HCT116 (cell line): ENCODE measurements around the gene INAFM1. TPM values are rescaled to one million over a fixed set of nuclear protein-coding genes. Genes with fewer than 3 reads are reported as not detected.

Experiments
- ATAC-seq: fragments of 200-7000 bp; cut with Tn5 transposase; 2 replicates; pipeline ENCODE4 v1.9.1; 2020; ENCODE audit warnings: mild to moderate bottlenecking, moderate library complexity
- BruUV-seq: library from RNA; stranded (reverse); fragments of 400-500 nt; replicated peaks from 2 replicates; lab custom pipeline; 2021; lab: Mats Ljungman, UMichigan
- CTCF ChIA-PET: fragments of 300-600 bp; sonication (Branson Sonifier 250); formaldehyde crosslinking; loops from one replicate; lab custom pipeline; 2021; ENCODE audit warnings: antibody characterized with exemption; lab: Charles Lee
- POLR2A ChIA-PET: fragments of 300-600, 350-600 bp; sonication (Branson Sonifier 250); formaldehyde crosslinking; loops from one replicate; lab custom pipeline; 2021; ENCODE audit warnings: antibody characterized with exemption; lab: Charles Lee
- RAD21 ChIA-PET, 2 experiments: fragments of 300-600 bp; sonication (Branson Sonifier 250); formaldehyde crosslinking; loops; one replicate each; lab custom pipeline; 2023; ENCODE audit warnings: low total read pairs in 2 of 2; ENCODE audit not compliant: uncharacterized antibody in 2 of 2, unreplicated experiment in 2 of 2, low non-redundant PET in 1 of 2; lab: Charles Lee
- DNase-seq: peaks from one replicate; pipeline ENCODE4 v3.0.0-alpha.2; 2010; ENCODE audit warnings: low read depth, low spot score
- H2AFZ ChIP-seq: fragments of 200-600 bp; shearing (Covaris generic), sonication (generic); 2 replicates; pipeline ENCODE4 v1.6.1; 2017; ENCODE audit warnings: low read depth, mixed run types, mixed read lengths, antibody characterized with exemption, low read length; ENCODE audit not compliant: poor library complexity, severe bottlenecking
- H3K27ac ChIP-seq: 2 replicates; pipeline ENCODE4 v1.5.1; 2012; ENCODE audit warnings: low read depth, low read length
- H3K27me3 ChIP-seq: fragments of 200-600 bp; sonication (generic); 2 replicates; pipeline ENCODE4 v1.6.1; 2016; ENCODE audit warnings: mixed run types, low read length, mixed read lengths; ENCODE audit not compliant: insufficient read depth
- H3K36me3 ChIP-seq, 2 experiments: fragments of 200-500 bp in 1 of 2; fragments of 200-600 bp in 1 of 2; sonication (Bioruptor generic) in 1 of 2; sonication (generic) in 1 of 2; 2 replicates each; pipeline versions ENCODE4 v1.5.1 to v1.6.1; 2014 to 2016; ENCODE audit warnings: low read length in 2 of 2, inconsistent platforms in 1 of 2, mixed read lengths in 1 of 2, mixed run types in 1 of 2; ENCODE audit not compliant: insufficient read depth in 2 of 2, control insufficient read depth in 1 of 2
- H3K4me1 ChIP-seq, 2 experiments: fragments of 200-600 bp in 1 of 2; sonication (generic) in 1 of 2; 2 replicates each; pipeline versions ENCODE4 v1.5.1 to v1.6.1; 2012 to 2017; ENCODE audit warnings: low read length in 2 of 2, inconsistent platforms in 1 of 2, mild to moderate bottlenecking in 1 of 2, mixed read lengths in 1 of 2, mixed run types in 1 of 2, moderate library complexity in 1 of 2; ENCODE audit not compliant: insufficient read depth in 2 of 2, control insufficient read depth in 1 of 2
- H3K4me2 ChIP-seq: fragments of 200-600 bp; sonication (generic); 2 replicates; pipeline ENCODE4 v1.6.1; 2017; ENCODE audit warnings: mixed run types, low read length, mixed read lengths
- H3K4me3 ChIP-seq, 2 experiments: fragments of 200-600 bp in 1 of 2; sonication (generic) in 1 of 2; replicated peaks in 1 of 2; 2 replicates each; pipeline ENCODE4 v1.5.1; 2011 to 2016; ENCODE audit warnings: low read length in 2 of 2, control low read depth in 1 of 2, low read depth in 1 of 2, mild to moderate bottlenecking in 1 of 2, mixed read lengths in 1 of 2, mixed run types in 1 of 2
- H3K79me2 ChIP-seq: fragments of 200-600 bp; sonication (generic); 2 replicates; pipeline ENCODE4 v1.6.1; 2017; ENCODE audit warnings: mild to moderate bottlenecking, mixed run types, low read length, moderate library complexity, mixed read lengths; ENCODE audit not compliant: insufficient read depth
- H3K9ac ChIP-seq: fragments of 200-600 bp; sonication (generic); 2 replicates; pipeline ENCODE4 v1.6.1; 2016; ENCODE audit warnings: low read length, mixed read lengths
- H3K9me2 ChIP-seq: fragments of 200-600 bp; sonication (generic), shearing (Covaris generic); 2 replicates; pipeline ENCODE4 v1.6.1; 2017; ENCODE audit warnings: mixed run types, mild to moderate bottlenecking, moderate library complexity; ENCODE audit not compliant: insufficient read depth
- H3K9me3 ChIP-seq, 2 experiments: fragments of 200-500 bp in 1 of 2; fragments of 200-600 bp in 1 of 2; sonication (Bioruptor generic) in 1 of 2; sonication (generic) in 1 of 2; 2 replicates each; pipeline ENCODE4 v1.6.1; 2014 to 2017; ENCODE audit warnings: low read length in 2 of 2, mixed read lengths in 2 of 2, inconsistent platforms in 1 of 2, low read depth in 1 of 2, mild to moderate bottlenecking in 1 of 2, mixed run types in 1 of 2, moderate library complexity in 1 of 2; ENCODE audit not compliant: control insufficient read depth in 1 of 2, insufficient read depth in 1 of 2
- H4K20me1 ChIP-seq: fragments of 200-600 bp; sonication (generic), shearing (Covaris generic); 2 replicates; pipeline ENCODE4 v1.6.1; 2017; ENCODE audit warnings: mixed run types, mild to moderate bottlenecking, moderate library complexity; ENCODE audit not compliant: insufficient read depth
- CBX3 ChIP-seq: IDR thresholded peaks from 2 replicates; pipeline ENCODE4 v1.6.1; 2012; ENCODE audit warnings: low read depth
- CEBPB ChIP-seq: IDR thresholded peaks from 2 replicates; pipeline ENCODE4 v1.6.1; 2012; ENCODE audit warnings: low read depth
- EGR1 ChIP-seq: IDR thresholded peaks from 2 replicates; pipeline ENCODE4 v1.6.1; 2012; ENCODE audit warnings: low read depth
- ELF1 ChIP-seq: IDR thresholded peaks from 2 replicates; pipeline ENCODE4 v1.6.1; 2012; ENCODE audit warnings: low read depth, borderline replicate concordance
- EZH2 ChIP-seq: fragments of 200-600 bp; sonication (generic); IDR thresholded peaks from 2 replicates; pipeline ENCODE4 v1.6.1; 2017; ENCODE audit warnings: antibody characterized with exemption, mixed run types
- JUND ChIP-seq: IDR thresholded peaks from 2 replicates; pipeline ENCODE4 v1.6.1; 2012
- MAX ChIP-seq: IDR thresholded peaks from 2 replicates; pipeline ENCODE4 v1.6.1; 2012
- POLR2A ChIP-seq: IDR thresholded peaks from 2 replicates; pipeline ENCODE4 v1.7.0; 2011; ENCODE audit warnings: borderline replicate concordance; ENCODE audit not compliant: insufficient read depth, insufficient read length; ENCODE audit errors: extremely low read depth
- POLR2AphosphoS5 ChIP-seq: IDR thresholded peaks from 2 replicates; pipeline ENCODE4 v1.6.1; 2011; ENCODE audit warnings: mild to moderate bottlenecking, low read depth, low read length, moderate library complexity
- RAD21 ChIP-seq: IDR thresholded peaks from 2 replicates; pipeline ENCODE4 v1.6.1; 2012; ENCODE audit warnings: low read depth, mild to moderate bottlenecking
- REST ChIP-seq: IDR thresholded peaks from 2 replicates; pipeline ENCODE4 v1.6.1; 2012; ENCODE audit warnings: low read depth
- SIN3A ChIP-seq: IDR thresholded peaks from 2 replicates; pipeline ENCODE4 v1.6.1; 2012; ENCODE audit warnings: low read depth
- ZBTB33 ChIP-seq: IDR thresholded peaks from 2 replicates; pipeline ENCODE4 v1.6.1; 2011; ENCODE audit warnings: mild to moderate bottlenecking, low read length, moderate library complexity; ENCODE audit not compliant: insufficient replicate concordance; ENCODE audit errors: extremely low read depth
- ZFX ChIP-seq: fragments of 450-650 bp; IDR thresholded peaks from 2 replicates; pipeline ENCODE4 v1.6.1; 2017
- ZNF274 ChIP-seq: fragments of 200-500 bp; sonication (Bioruptor generic); IDR thresholded peaks from 2 replicates; pipeline ENCODE4 v1.6.1; 2014; ENCODE audit warnings: mild to moderate bottlenecking, low read depth, low read length, inconsistent platforms
- intact Hi-C: fragments of 100-400 bp; cut with micrococcal nuclease; formaldehyde crosslinking; loops from 2 replicates; pipeline ENCODE4 v1.10.0; 2022
- total RNA-seq: library from RNA; stranded (reverse); gene quantifications from one replicate; pipeline ENCODE4 v1.2.1, GENCODE V29; 2021; ENCODE audit not compliant: unreplicated experiment

Gene INAFM1
- total RNA-seq, 1 experiment from 2014 or later: 22.9 TPM

GRCh38 chr19:47322058-47322457, 47.4 kb downstream of the INAFM1 start:
- RAD21 ChIA-PET: no interaction called here
- no peaks in the 10 kb centered on the region for H3K9me3 ChIP-seq
- CTCF ChIA-PET: no interaction called here
- H4K20me1 ChIP-seq: no peaks in the 10 kb centered on the region
- no peak for ATAC-seq
- POLR2A ChIA-PET: no interaction called here
- TF ChIP-seq SIN3A (no peak), CEBPB (no peak), EGR1 (no peak), REST (no peak), RAD21 (no peak), MAX (no peak), POLR2AphosphoS5 (no peak), EZH2 (no peak), JUND (no peak), POLR2A (no peak), ZBTB33 (no peak), ELF1 (no peak), ZNF274 (no peak), CBX3 (no peak), ZFX (no peak)
- no peak overlapping the region for H3K27ac ChIP-seq
- H3K4me2 ChIP-seq: no peak overlapping the region
- H2AFZ ChIP-seq: no peak overlapping the region
- intact Hi-C loops: no loop called here
- H3K9ac ChIP-seq: no peak overlapping the region
- H3K27me3 ChIP-seq: no peaks in the 10 kb centered on the region
- no peaks in the 10 kb centered on the region for H3K9me2 ChIP-seq
- no peaks in the 10 kb centered on the region for H3K79me2 ChIP-seq
- no peaks in the 10 kb centered on the region for H3K36me3 ChIP-seq
- no peaks in the 10 kb centered on the region for H3K4me1 ChIP-seq
- no peak overlapping the region for H3K4me3 ChIP-seq
- no peak for DNase-seq
- BruUV-seq: no TSS peak
